ENCODE results near the gene NF1.

Gene NF1

DNA sequence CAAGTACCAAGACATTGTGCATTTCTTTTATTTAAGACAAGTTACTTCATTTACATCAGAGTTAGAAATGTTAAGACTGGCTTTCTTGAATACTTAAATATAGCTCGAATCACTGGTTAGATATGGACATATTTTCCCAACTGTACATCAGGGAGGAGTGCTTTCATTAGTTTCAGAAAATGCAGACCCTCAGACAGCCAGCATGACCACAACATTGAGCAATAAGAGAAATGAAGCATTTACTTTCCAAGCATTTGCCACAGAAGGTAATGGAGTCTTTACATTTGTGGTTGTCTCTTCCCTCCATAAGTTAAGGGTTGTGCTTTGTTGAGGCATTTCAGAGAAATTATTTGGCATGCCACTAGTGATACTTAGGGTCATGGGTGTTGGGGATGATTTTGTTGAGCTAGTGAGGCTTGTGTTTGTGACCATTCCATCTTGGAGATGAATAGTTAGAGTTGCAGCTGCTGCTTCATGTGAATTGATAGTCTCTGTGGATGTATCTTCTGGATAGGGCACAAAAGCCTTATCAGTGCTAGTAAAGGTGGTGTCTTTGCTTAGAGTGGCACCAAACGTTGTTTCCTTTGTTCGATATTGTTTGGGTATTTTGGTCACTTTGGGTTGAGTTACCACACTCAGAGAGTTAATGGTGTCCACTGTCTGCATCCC, 200.2 kb downstream of the NF1 start:
- Histone ChIP-seq H3K23ac (ENCODE audit: low read length in 2 of 2) (no peak overlapping the region), H2AK5ac (ENCODE audit: low read length, severe bottlenecking) (no peak overlapping the region), H3K4me3 (ENCODE audit: insufficient read depth in 1 of 2, low read depth in 1 of 2, low read length in 2 of 2) (no peak overlapping the region), H2BK12ac (ENCODE audit: low read length in 2 of 2) (no peak overlapping the region), H3K4me1 (ENCODE audit: control insufficient read depth, insufficient read depth, low read depth, low read length) (no peaks in the 10 kb centered on the region), H4K8ac (ENCODE audit: low read length) (no peak overlapping the region), H3K27me3 (ENCODE audit: control insufficient read depth in 1 of 2, insufficient read depth in 1 of 2, low read length in 2 of 2) (no peaks in the 10 kb centered on the region), H2BK15ac (ENCODE audit: low read depth, poor library complexity, severe bottlenecking) (no peak overlapping the region), H3K4ac (ENCODE audit: low read depth in 1 of 2, low read length in 2 of 2) (no peak overlapping the region), H3K9me3 (ENCODE audit: control insufficient read depth, low read length) (no peaks in the 10 kb centered on the region), H3K79me1 (replicated peaks; ENCODE audit: low read length, poor library complexity, severe bottlenecking) (peaks cover 4% of the 10 kb centered on the region), H3K9ac (ENCODE audit: low read length) (no peak overlapping the region), H3K36me3 (ENCODE audit: control insufficient read depth in 1 of 2, insufficient read depth in 2 of 2, low read depth in 1 of 2, low read length in 2 of 2) (peaks cover 3 to 6% of the 10 kb centered on the region in 2 experiments), H3K18ac (ENCODE audit: low read depth in 1 of 2, low read length in 2 of 2) (no peak overlapping the region), H4K91ac (ENCODE audit: low read length) (no peak overlapping the region), H3K27ac (ENCODE audit: low read length, poor library complexity, severe bottlenecking) (no peak overlapping the region), H3K14ac (ENCODE audit: low read length in 2 of 2) (no peak overlapping the region), H2AFZ (ENCODE audit: low read depth, low read length) (no peak overlapping the region), H3K4me2 (ENCODE audit: low read length, poor library complexity, severe bottlenecking) (no peak overlapping the region), H2BK120ac (ENCODE audit: low read depth, low read length) (no peak overlapping the region), H2BK5ac (ENCODE audit: low read depth, low read length, poor library complexity, severe bottlenecking) (no peak overlapping the region)
- peak; percentile 32 for DNase-seq
- WGBS = 99% methylated on average over 3 of the region's 3 CpGs

DNA sequence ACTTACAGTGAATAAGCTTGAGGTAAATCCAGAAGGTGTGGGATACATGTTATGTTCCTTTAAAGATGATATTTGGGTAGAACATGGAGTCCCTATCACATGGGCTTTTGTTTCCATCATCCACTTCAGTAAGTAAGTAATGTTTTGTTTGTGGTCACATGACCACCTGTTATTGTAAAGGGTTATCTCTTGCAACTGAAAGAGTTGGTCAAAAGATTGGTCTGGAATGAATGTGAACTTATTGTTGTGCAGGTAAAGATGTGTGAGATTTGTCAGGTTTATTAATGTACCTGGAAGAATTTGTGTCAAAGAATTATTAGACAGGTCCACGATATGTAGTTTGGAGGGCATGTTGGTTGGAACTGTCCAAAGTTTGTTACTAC, 200.7 kb downstream of the NF1 start:
- Histone ChIP-seq H3K4me1 (ENCODE audit: control insufficient read depth, insufficient read depth, low read depth, low read length) (no peaks in the 10 kb centered on the region), H3K4ac (ENCODE audit: low read depth in 1 of 2, low read length in 2 of 2) (no peak overlapping the region), H2BK120ac (ENCODE audit: low read depth, low read length) (no peak overlapping the region), H4K91ac (ENCODE audit: low read length) (no peak overlapping the region), H3K79me1 (replicated peaks; ENCODE audit: low read length, poor library complexity, severe bottlenecking) (peaks cover 3% of the 10 kb centered on the region), H3K27ac (ENCODE audit: low read length, poor library complexity, severe bottlenecking) (no peak overlapping the region), H3K4me2 (ENCODE audit: low read length, poor library complexity, severe bottlenecking) (no peak overlapping the region), H2BK5ac (ENCODE audit: low read depth, low read length, poor library complexity, severe bottlenecking) (no peak overlapping the region), H3K9ac (ENCODE audit: low read length) (no peak overlapping the region), H3K36me3 (ENCODE audit: control insufficient read depth in 1 of 2, insufficient read depth in 2 of 2, low read depth in 1 of 2, low read length in 2 of 2) (peaks cover 3 to 6% of the 10 kb centered on the region in 2 experiments), H3K18ac (ENCODE audit: low read depth in 1 of 2, low read length in 2 of 2) (no peak overlapping the region), H4K8ac (ENCODE audit: low read length) (no peak overlapping the region), H2AK5ac (ENCODE audit: low read length, severe bottlenecking) (no peak overlapping the region), H2BK15ac (ENCODE audit: low read depth, poor library complexity, severe bottlenecking) (no peak overlapping the region), H3K27me3 (ENCODE audit: control insufficient read depth in 1 of 2, insufficient read depth in 1 of 2, low read length in 2 of 2) (no peaks in the 10 kb centered on the region), H2BK12ac (ENCODE audit: low read length in 2 of 2) (no peak overlapping the region), H3K23ac (ENCODE audit: low read length in 2 of 2) (no peak overlapping the region), H3K4me3 (ENCODE audit: insufficient read depth in 1 of 2, low read depth in 1 of 2, low read length in 2 of 2) (no peak overlapping the region), H3K9me3 (ENCODE audit: control insufficient read depth, low read length) (no peaks in the 10 kb centered on the region), H2AFZ (ENCODE audit: low read depth, low read length) (no peak overlapping the region), H3K14ac (ENCODE audit: low read length in 2 of 2) (no peak overlapping the region)
- WGBS = 86% methylated on average over 1 of the region's 1 CpG
- no peak for DNase-seq

GRCh38 chr17:31296142-31296541, 201.4 kb downstream of the NF1 start:
- no peak overlapping the region for H3K9ac ChIP-seq (ENCODE audit: low read length)
- H3K27me3 ChIP-seq (ENCODE audit: control insufficient read depth in 1 of 2, insufficient read depth in 1 of 2, low read length in 2 of 2) = no peaks in the 10 kb centered on the region

DNA sequence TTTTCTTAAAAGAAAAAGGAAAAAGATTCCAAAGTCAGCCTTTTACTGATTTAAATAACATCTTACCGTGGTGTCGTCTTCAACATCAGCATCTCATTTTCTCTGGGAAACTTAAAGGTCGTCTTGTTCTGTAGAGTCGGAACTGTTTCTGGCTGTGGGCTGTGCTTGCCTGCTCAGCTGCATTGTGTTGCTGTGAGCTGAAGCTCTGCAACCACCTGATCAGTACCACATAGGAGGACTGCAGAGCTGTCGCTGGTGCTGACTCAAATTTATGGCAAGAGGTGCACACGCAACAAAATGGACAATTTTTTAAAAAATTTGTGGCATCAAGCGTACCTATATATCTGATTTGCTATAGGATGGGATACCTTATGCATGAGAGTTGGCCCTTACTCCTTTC, 202.3 kb downstream of the NF1 start, which contains the start of gene OMG:
OMG (minus strand) TSS at position 150 of the 400 bp plus-strand sequence. CDS start 908 bp downstream, outside the sequence.
- DNase-seq = no peak
- H2AFZ ChIP-seq (ENCODE audit: low read depth, low read length) = no peak within 1 kb of the TSS
- no peak within 1 kb of the TSS for H4K8ac ChIP-seq (ENCODE audit: low read length)
- peaks cover 0 to 3% of the 10 kb centered on the region in 2 experiments for H3K36me3 ChIP-seq (ENCODE audit: control insufficient read depth in 1 of 2, insufficient read depth in 2 of 2, low read depth in 1 of 2, low read length in 2 of 2)
- no peak within 1 kb of the TSS for H2BK12ac ChIP-seq (ENCODE audit: low read length in 2 of 2)
- no peak within 1 kb of the TSS for H4K91ac ChIP-seq (ENCODE audit: low read length)
- H3K4ac ChIP-seq (ENCODE audit: low read depth in 1 of 2, low read length in 2 of 2) = no peak within 1 kb of the TSS
- no peaks in the 10 kb centered on the region for H3K4me1 ChIP-seq (ENCODE audit: control insufficient read depth, insufficient read depth, low read depth, low read length)
- H3K14ac ChIP-seq (ENCODE audit: low read length in 2 of 2) = no peak within 1 kb of the TSS
- no peaks in the 10 kb centered on the region for H3K27me3 ChIP-seq (ENCODE audit: control insufficient read depth in 1 of 2, insufficient read depth in 1 of 2, low read length in 2 of 2)
- H3K4me2 ChIP-seq (ENCODE audit: low read length, poor library complexity, severe bottlenecking) = no peak within 1 kb of the TSS
- H3K4me3 ChIP-seq (ENCODE audit: insufficient read depth in 1 of 2, low read depth in 1 of 2, low read length in 2 of 2) = no peak within 1 kb of the TSS
- H3K27ac ChIP-seq (ENCODE audit: low read length, poor library complexity, severe bottlenecking) = no peak within 1 kb of the TSS
- H3K79me1 ChIP-seq (replicated peaks; ENCODE audit: low read length, poor library complexity, severe bottlenecking) = peaks cover 4% of the 10 kb centered on the region
- no peak within 1 kb of the TSS for H2BK5ac ChIP-seq (ENCODE audit: low read depth, low read length, poor library complexity, severe bottlenecking)
- no peaks in the 10 kb centered on the region for H3K9me3 ChIP-seq (ENCODE audit: control insufficient read depth, low read length)
- H3K18ac ChIP-seq (ENCODE audit: low read depth in 1 of 2, low read length in 2 of 2) = no peak within 1 kb of the TSS
- H3K23ac ChIP-seq (ENCODE audit: low read length in 2 of 2) = no peak within 1 kb of the TSS
- no peak within 1 kb of the TSS for H3K9ac ChIP-seq (ENCODE audit: low read length)
- H2BK15ac ChIP-seq (ENCODE audit: low read depth, poor library complexity, severe bottlenecking) = no peak within 1 kb of the TSS
- WGBS = 93% methylated on average over 6 of the region's 7 CpGs
- H2AK5ac ChIP-seq (ENCODE audit: low read length, severe bottlenecking) = no peak within 1 kb of the TSS
- no peak within 1 kb of the TSS for H2BK120ac ChIP-seq (ENCODE audit: low read depth, low read length)

More at GRCh38 chr17:31296142-31296541, 201.4 kb downstream of the NF1 start:
- no peak overlapping the region for H3K4me2 ChIP-seq (ENCODE audit: low read length, poor library complexity, severe bottlenecking)
- H3K4me3 ChIP-seq (ENCODE audit: insufficient read depth in 1 of 2, low read depth in 1 of 2, low read length in 2 of 2) = no peak overlapping the region
- 100% methylated on average over 1 of the region's 2 CpGs for WGBS
- no peaks in the 10 kb centered on the region for H3K9me3 ChIP-seq (ENCODE audit: control insufficient read depth, low read length)
- H2BK12ac ChIP-seq (ENCODE audit: low read length in 2 of 2) = no peak overlapping the region
- H3K23ac ChIP-seq (ENCODE audit: low read length in 2 of 2) = no peak overlapping the region
- no peak overlapping the region for H2BK120ac ChIP-seq (ENCODE audit: low read depth, low read length)
- H3K79me1 ChIP-seq (replicated peaks; ENCODE audit: low read length, poor library complexity, severe bottlenecking) = peaks cover 2% of the 10 kb centered on the region
- H3K4me1 ChIP-seq (ENCODE audit: control insufficient read depth, insufficient read depth, low read depth, low read length) = no peaks in the 10 kb centered on the region
- no peak overlapping the region for H4K8ac ChIP-seq (ENCODE audit: low read length)
- no peak overlapping the region for H2AK5ac ChIP-seq (ENCODE audit: low read length, severe bottlenecking)
- H2BK15ac ChIP-seq (ENCODE audit: low read depth, poor library complexity, severe bottlenecking) = no peak overlapping the region
- no peak overlapping the region for H3K14ac ChIP-seq (ENCODE audit: low read length in 2 of 2)
- H3K36me3 ChIP-seq (ENCODE audit: control insufficient read depth in 1 of 2, insufficient read depth in 2 of 2, low read depth in 1 of 2, low read length in 2 of 2) = peaks cover 3 to 6% of the 10 kb centered on the region in 2 experiments
- no peak overlapping the region for H2BK5ac ChIP-seq (ENCODE audit: low read depth, low read length, poor library complexity, severe bottlenecking)
- H3K27ac ChIP-seq (ENCODE audit: low read length, poor library complexity, severe bottlenecking) = no peak overlapping the region
- no peak overlapping the region for H3K18ac ChIP-seq (ENCODE audit: low read depth in 1 of 2, low read length in 2 of 2)
- no peak overlapping the region for H3K4ac ChIP-seq (ENCODE audit: low read depth in 1 of 2, low read length in 2 of 2)
- no peak overlapping the region for H4K91ac ChIP-seq (ENCODE audit: low read length)
- no peak overlapping the region for H2AFZ ChIP-seq (ENCODE audit: low read depth, low read length)
- DNase-seq = no peak
